DOHH2 (cell line): ENCODE results near the gene GTF2F2.

Experiments
- H3F3A ChIP-seq: fragments of 200-600 bp; sonication (generic), shearing (Covaris generic); 2 replicates; pipeline ENCODE4 v1.6.0; 2016; ENCODE audit warnings: antibody characterized with exemption, mild to moderate bottlenecking; ENCODE audit not compliant: control insufficient read depth, insufficient read depth
- H3K27ac ChIP-seq: fragments of 200-600 bp; sonication (generic); 2 replicates; pipeline ENCODE4 v1.5.1; 2014; ENCODE audit warnings: low read depth, mild to moderate bottlenecking, low read length, moderate library complexity
- H3K27me3 ChIP-seq: fragments of 200-600 bp; sonication (generic); 2 replicates; pipeline ENCODE4 v1.6.1; 2014; ENCODE audit warnings: mild to moderate bottlenecking, low read length, mixed read lengths; ENCODE audit not compliant: control insufficient read depth
- H3K36me3 ChIP-seq: fragments of 200-600 bp; sonication (generic); 2 replicates; pipeline ENCODE4 v1.6.1; 2014; ENCODE audit warnings: mild to moderate bottlenecking, low read length, moderate library complexity, mixed read lengths; ENCODE audit not compliant: control insufficient read depth
- H3K4me1 ChIP-seq: fragments of 200-600 bp; sonication (generic); 2 replicates; pipeline ENCODE4 v1.6.1; 2014; ENCODE audit warnings: mild to moderate bottlenecking, low read length, mixed read lengths; ENCODE audit not compliant: control insufficient read depth
- H3K4me2 ChIP-seq: fragments of 200-600 bp; sonication (generic); 2 replicates; pipeline ENCODE4 v1.6.0; 2014; ENCODE audit warnings: mild to moderate bottlenecking, low read length, moderate library complexity
- H3K4me3 ChIP-seq: fragments of 200-600 bp; sonication (generic); 2 replicates; pipeline ENCODE4 v1.5.1; 2014; ENCODE audit warnings: mild to moderate bottlenecking, low read length, mixed read lengths
- H3K79me2 ChIP-seq: fragments of 200-600 bp; sonication (generic); 2 replicates; pipeline ENCODE4 v1.6.1; 2014; ENCODE audit warnings: mild to moderate bottlenecking, low read length, mixed read lengths; ENCODE audit not compliant: control insufficient read depth
- H3K9me2 ChIP-seq: fragments of 200-600 bp; sonication (generic); replicated peaks from 2 replicates; pipeline ENCODE4 v1.6.1; 2014; ENCODE audit warnings: mild to moderate bottlenecking, low read length, mixed read lengths; ENCODE audit not compliant: control insufficient read depth
- H3K9me3 ChIP-seq: fragments of 200-600 bp; sonication (generic); 2 replicates; pipeline ENCODE4 v1.6.1; 2014; ENCODE audit warnings: antibody characterized with exemption, low read length, mixed read lengths; ENCODE audit not compliant: control insufficient read depth, insufficient read depth
- H4K20me1 ChIP-seq: fragments of 200-600 bp; sonication (generic); 2 replicates; pipeline ENCODE4 v1.6.0; 2014; ENCODE audit warnings: low read depth, mild to moderate bottlenecking, antibody characterized with exemption, low read length, moderate library complexity; ENCODE audit not compliant: control insufficient read depth, insufficient read depth
- CTCF ChIP-seq: fragments of 200-600 bp; sonication (generic); IDR thresholded peaks from one replicate; pipeline ENCODE4 v1.5.1; 2014; ENCODE audit warnings: antibody characterized with exemption, mild to moderate bottlenecking, low read depth, low read length; ENCODE audit not compliant: poor library complexity, severe bottlenecking
- EZH2phosphoT487 ChIP-seq: fragments of 200-600 bp; sonication (generic); IDR thresholded peaks from 2 replicates; pipeline ENCODE4 v1.6.1; 2017; ENCODE audit warnings: borderline replicate concordance, mild to moderate bottlenecking, antibody characterized with exemption, low read length, moderate library complexity, mixed read lengths

The GTF2F2 gene

GRCh38 chr13:45222516-45222915 lies 102.2 kb downstream of the GTF2F2 start:
- Histone ChIP-seq H3K9me2 (no peaks in the 10 kb centered on the region), H3K27me3 (no peaks in the 10 kb centered on the region), H3K36me3 (no peaks in the 10 kb centered on the region), H3K9me3 (no peaks in the 10 kb centered on the region), H3K4me2 (no peak overlapping the region), H3K79me2 (no peaks in the 10 kb centered on the region), H3K4me3 (no peak overlapping the region), H3K27ac (no peak overlapping the region), H4K20me1 (no peaks in the 10 kb centered on the region), H3F3A (no peaks in the 10 kb centered on the region), H3K4me1 (no peaks in the 10 kb centered on the region)
- TF ChIP-seq CTCF, result no peak
- no peak for TF ChIP-seq EZH2phosphoT487

- no peak overlapping the region for H3K4me2 ChIP-seq
- no peaks in the 10 kb centered on the region for H3K9me2 ChIP-seq
- H3K79me2 ChIP-seq, result no peaks in the 10 kb centered on the region
- no peaks in the 10 kb centered on the region for H3K36me3 ChIP-seq
- no peak overlapping the region for H3K4me3 ChIP-seq
- H3K27ac ChIP-seq, result no peak overlapping the region
- no peaks in the 10 kb centered on the region for H3K27me3 ChIP-seq
- no peaks in the 10 kb centered on the region for H3K9me3 ChIP-seq
- no peaks in the 10 kb centered on the region for H4K20me1 ChIP-seq
- no peaks in the 10 kb centered on the region for H3F3A ChIP-seq
- H3K4me1 ChIP-seq, result no peaks in the 10 kb centered on the region
- no peak for TF ChIP-seq EZH2phosphoT487
- no peak for TF ChIP-seq CTCF
Measured at GRCh38 chr13:45222919-45223318, 102.6 kb downstream of the GTF2F2 start.

GRCh38 chr13:45224176-45224575 lies 103.9 kb downstream of the GTF2F2 start:
- Histone ChIP-seq H3K27me3 (no peaks in the 10 kb centered on the region), H3F3A (no peaks in the 10 kb centered on the region), H3K4me1 (no peaks in the 10 kb centered on the region), H3K36me3 (no peaks in the 10 kb centered on the region), H3K9me3 (no peaks in the 10 kb centered on the region), H3K9me2 (no peaks in the 10 kb centered on the region), H3K4me3 (no peak overlapping the region), H4K20me1 (no peaks in the 10 kb centered on the region), H3K27ac (no peak overlapping the region), H3K79me2 (no peaks in the 10 kb centered on the region), H3K4me2 (no peak overlapping the region)
- TF ChIP-seq EZH2phosphoT487 (no peak), CTCF (no peak)

- no peaks in the 10 kb centered on the region for H3K9me2 ChIP-seq
- no peak overlapping the region for H3K27ac ChIP-seq
- H4K20me1 ChIP-seq, result no peaks in the 10 kb centered on the region
- H3K4me2 ChIP-seq, result no peak overlapping the region
- no peaks in the 10 kb centered on the region for H3K27me3 ChIP-seq
- no peak overlapping the region for H3K4me3 ChIP-seq
- no peaks in the 10 kb centered on the region for H3K9me3 ChIP-seq
- H3F3A ChIP-seq, result no peaks in the 10 kb centered on the region
- H3K36me3 ChIP-seq, result no peaks in the 10 kb centered on the region
- no peak for TF ChIP-seq EZH2phosphoT487
- no peak for TF ChIP-seq CTCF
- no peaks in the 10 kb centered on the region for H3K79me2 ChIP-seq
- H3K4me1 ChIP-seq, result no peaks in the 10 kb centered on the region
Measured at GRCh38 chr13:45225370-45225769, 105.1 kb downstream of the GTF2F2 start.
